SK-N-MC (cell line): ENCODE measurements around the gene PISD.

ENCODE experiments used
- EZH2 ChIP-seq: fragments of 200-600 bp; sonication (generic); IDR thresholded peaks from one replicate; pipeline ENCODE4 v1.6.1; 2017; ENCODE audit warnings: antibody characterized with exemption
- FOXP2 ChIP-seq: optimal IDR thresholded peaks from 2 replicates; pipeline ENCODE3; 2011; ENCODE audit warnings: mild to moderate bottlenecking, moderate library complexity; ENCODE audit not compliant: insufficient read depth; ENCODE audit errors: extremely low read length, control extremely low read depth
- POLR2AphosphoS5 ChIP-seq: IDR thresholded peaks from 2 replicates; pipeline ENCODE4 v1.6.1; 2012; ENCODE audit warnings: mild to moderate bottlenecking, low read depth, low read length, borderline replicate concordance

DNA sequence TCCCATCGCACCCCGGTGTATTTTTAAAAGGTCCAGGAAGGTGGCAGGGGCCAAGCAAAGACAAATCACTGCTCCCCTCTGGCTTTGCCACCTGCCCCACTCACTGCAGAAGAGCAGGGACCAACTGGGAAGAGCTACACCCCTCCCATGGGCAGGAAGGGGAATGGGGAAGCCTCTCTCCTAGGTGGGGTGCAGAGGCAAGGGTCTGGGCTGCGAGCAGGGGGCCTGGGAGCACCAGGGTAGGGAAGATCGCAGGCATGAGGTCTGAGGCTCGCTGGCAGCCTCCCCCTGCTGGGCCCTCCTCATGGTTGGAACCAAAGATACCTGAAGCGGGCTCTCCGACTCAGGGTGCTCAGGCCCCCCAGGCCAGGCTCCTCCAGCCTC, 36.8 kb downstream of the PISD start:
- TF ChIP-seq POLR2AphosphoS5 (no peak), EZH2 (no peak), FOXP2 (no peak)
